HG02973 (cell line): ENCODE data around the gene ATP8B4.
"Not testable (repeated sequence)": the region's sequence is repeated elsewhere in the genome, so short reads cannot be mapped to it uniquely, and the experiment has no call there.

ENCODE experiments used
- ATAC-seq: cut with Tn5 transposase; IDR thresholded peaks from one replicate; pipeline ENCODE4 v1.9.1; 2021; ENCODE audit warnings: moderate library complexity; ENCODE audit not compliant: unreplicated experiment

The ATP8B4 gene

GRCh38 chr15:50109076-50109987, 9.7 kb downstream of the ATP8B4 start:
- no peak for ATAC-seq

- no peak for ATAC-seq
These were observed 10.6 kb downstream of the ATP8B4 start for GRCh38 chr15:50108461-50108860.

GRCh38 chr15:50107591-50108408, 11.2 kb downstream of the ATP8B4 start:
- peak; percentile 96 for ATAC-seq

GRCh38 chr15:50107157-50107556, 11.9 kb downstream of the ATP8B4 start:
- ATAC-seq, result no peak

GRCh38 chr15:50106457-50106856, 12.6 kb downstream of the ATP8B4 start:
- no peak for ATAC-seq

GRCh38 chr15:50100486-50100885, 18.5 kb downstream of the ATP8B4 start:
- no peak for ATAC-seq

GRCh38 chr15:50098545-50098944, 20.5 kb downstream of the ATP8B4 start:
- ATAC-seq, result no peak

- no peak for ATAC-seq
These were observed 22.9 kb downstream of the ATP8B4 start for GRCh38 chr15:50095938-50096821.

GRCh38 chr15:50089386-50089785, 29.6 kb downstream of the ATP8B4 start:
- ATAC-seq, result not testable (repeated sequence)

- no peak for ATAC-seq
These were observed 34.1 kb downstream of the ATP8B4 start for GRCh38 chr15:50084932-50085331.

GRCh38 chr15:50083424-50084025, 35.5 kb downstream of the ATP8B4 start:
- no peak for ATAC-seq

GRCh38 chr15:50082066-50082465, 37.0 kb downstream of the ATP8B4 start:
- no peak for ATAC-seq

GRCh38 chr15:50077651-50078050, 41.4 kb downstream of the ATP8B4 start:
- ATAC-seq, result no peak

GRCh38 chr15:50077176-50077575, 41.9 kb downstream of the ATP8B4 start:
- ATAC-seq, result no peak

- ATAC-seq, result no peak
These were observed 43.7 kb downstream of the ATP8B4 start for GRCh38 chr15:50075319-50075718.

- ATAC-seq, result no peak
These were observed 47.3 kb downstream of the ATP8B4 start for GRCh38 chr15:50071551-50072258.

- no peak for ATAC-seq
These were observed 51.0 kb downstream of the ATP8B4 start for GRCh38 chr15:50068016-50068415.

GRCh38 chr15:50067254-50067653, 51.8 kb downstream of the ATP8B4 start:
- ATAC-seq, result no peak

- no peak for ATAC-seq
These were observed 52.4 kb downstream of the ATP8B4 start for GRCh38 chr15:50066666-50067065.

GRCh38 chr15:50066202-50066601, 52.8 kb downstream of the ATP8B4 start:
- ATAC-seq, result no peak
